ENCODE results near the gene MLXIP. TPM values are rescaled to one million over a fixed set of nuclear protein-coding genes. Genes with fewer than 3 reads are reported as not detected.
A peak's percentile ranks its signal among the peaks of the same experiment; 100 is the strongest.

Gene MLXIP
- total and polyA plus RNA-seq, 7 donors = 50.9 to 184 (median 114) TPM

DNA sequence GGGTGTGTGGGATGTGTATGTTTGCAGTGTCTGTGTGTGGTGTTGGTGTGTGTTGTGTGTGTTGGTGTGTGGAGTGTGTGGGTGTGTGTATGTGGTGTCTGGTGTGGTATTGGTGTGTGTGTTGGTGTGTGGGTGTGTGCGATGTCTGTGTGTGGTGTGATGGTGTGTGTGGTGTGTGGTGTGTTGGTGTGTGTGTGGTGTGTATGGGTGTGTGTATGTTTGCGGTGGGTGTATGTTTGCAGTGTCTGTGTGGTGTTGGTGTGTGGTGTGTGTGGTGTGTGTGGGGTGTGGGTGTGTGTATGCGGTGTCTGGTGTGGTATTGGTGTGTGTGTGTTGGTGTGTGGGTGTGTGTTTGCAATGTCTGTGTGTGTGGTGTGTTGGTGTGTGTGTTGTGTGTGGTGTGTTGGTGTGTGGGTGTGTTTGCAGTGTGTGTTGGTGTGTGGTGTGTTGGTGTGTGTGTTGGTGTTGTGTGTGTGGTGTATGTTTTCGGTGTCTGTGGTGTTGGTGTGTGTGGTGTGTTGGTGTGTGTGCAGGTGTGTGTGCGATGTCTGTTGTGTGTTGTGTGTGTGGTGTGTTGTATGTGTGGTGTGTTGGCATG, 15.7 kb downstream of the MLXIP start:
- H3K27me3 ChIP-seq (ENCODE audit: insufficient read depth in 3 of 3, low read length in 2 of 3) = no peaks in the 10 kb centered on the region
- DNase-seq (no peak), ATAC-seq (no peak)
- no peaks in the 10 kb centered on the region for H3K36me3 ChIP-seq (ENCODE audit: insufficient read depth in 1 of 2, low read depth in 1 of 2)
- WGBS, 3 donors = 98 to 100% (median 98%) methylated on average over 5 of the region's 5 CpGs
- H3K9me3 ChIP-seq = no peaks in the 10 kb centered on the region
- intact Hi-C loops (cut with DNase I) = no loop called here
- H3K4me3 ChIP-seq = no peak overlapping the region
- peaks cover 72% of the 10 kb centered on the region for H3K4me1 ChIP-seq
- TF ChIP-seq, protein P1, sequence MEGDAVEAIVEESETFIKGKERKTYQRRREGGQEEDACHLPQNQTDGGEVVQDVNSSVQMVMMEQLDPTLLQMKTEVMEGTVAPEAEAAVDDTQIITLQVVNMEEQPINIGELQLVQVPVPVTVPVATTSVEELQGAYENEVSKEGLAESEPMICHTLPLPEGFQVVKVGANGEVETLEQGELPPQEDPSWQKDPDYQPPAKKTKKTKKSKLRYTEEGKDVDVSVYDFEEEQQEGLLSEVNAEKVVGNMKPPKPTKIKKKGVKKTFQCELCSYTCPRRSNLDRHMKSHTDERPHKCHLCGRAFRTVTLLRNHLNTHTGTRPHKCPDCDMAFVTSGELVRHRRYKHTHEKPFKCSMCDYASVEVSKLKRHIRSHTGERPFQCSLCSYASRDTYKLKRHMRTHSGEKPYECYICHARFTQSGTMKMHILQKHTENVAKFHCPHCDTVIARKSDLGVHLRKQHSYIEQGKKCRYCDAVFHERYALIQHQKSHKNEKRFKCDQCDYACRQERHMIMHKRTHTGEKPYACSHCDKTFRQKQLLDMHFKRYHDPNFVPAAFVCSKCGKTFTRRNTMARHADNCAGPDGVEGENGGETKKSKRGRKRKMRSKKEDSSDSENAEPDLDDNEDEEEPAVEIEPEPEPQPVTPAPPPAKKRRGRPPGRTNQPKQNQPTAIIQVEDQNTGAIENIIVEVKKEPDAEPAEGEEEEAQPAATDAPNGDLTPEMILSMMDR (IDR thresholded peaks at IDR 0.05) = no peak
- peak overlapping the region; percentile 97 for H3K27ac ChIP-seq

- 55 to 64% (median 61%) methylated on average over 10 of the region's 10 CpGs for WGBS, 3 donors
- Histone ChIP-seq H3K4me3 (no peak overlapping the region), H3K27ac (peak overlapping the region; percentile 97), H3K9me3 (no peaks in the 10 kb centered on the region), H3K4me1 (peaks cover 72% of the 10 kb centered on the region), H3K36me3 (ENCODE audit: insufficient read depth in 1 of 2, low read depth in 1 of 2) (no peaks in the 10 kb centered on the region), H3K27me3 (ENCODE audit: insufficient read depth in 3 of 3, low read length in 2 of 3) (no peaks in the 10 kb centered on the region)
- no peak for DNase-seq
- ATAC-seq = no peak
- TF ChIP-seq, protein P1 (IDR thresholded peaks at IDR 0.05) = no peak
- intact Hi-C loops (cut with DNase I) = no loop called here
Measured at GRCh38 chr12:122094735-122095631, 16.4 kb downstream of the MLXIP start.

- TF ChIP-seq, protein P1 (IDR thresholded peaks at IDR 0.05) = no peak
- ATAC-seq = no peak
- peaks cover 72% of the 10 kb centered on the region for H3K4me1 ChIP-seq
- WGBS, 3 donors = 63 to 76% (median 65%) methylated on average over 9 of the region's 9 CpGs
- no peaks in the 10 kb centered on the region for H3K36me3 ChIP-seq (ENCODE audit: insufficient read depth in 1 of 2, low read depth in 1 of 2)
- peak overlapping the region; percentile 97 for H3K27ac ChIP-seq
- peak overlapping the region; percentile 44 for H3K4me3 ChIP-seq
- H3K27me3 ChIP-seq (ENCODE audit: insufficient read depth in 3 of 3, low read length in 2 of 3) = no peaks in the 10 kb centered on the region
- no peaks in the 10 kb centered on the region for H3K9me3 ChIP-seq
- DNase-seq = no peak
- intact Hi-C loops (cut with DNase I) = no loop called here
Measured at GRCh38 chr12:122096014-122096413, 17.5 kb downstream of the MLXIP start.

- TF ChIP-seq, protein P1 (IDR thresholded peaks at IDR 0.05) = no peak
- no peaks in the 10 kb centered on the region for H3K9me3 ChIP-seq
- H3K36me3 ChIP-seq (ENCODE audit: insufficient read depth in 1 of 2, low read depth in 1 of 2) = no peaks in the 10 kb centered on the region
- H3K4me1 ChIP-seq = peaks cover 72% of the 10 kb centered on the region
- H3K27ac ChIP-seq = peak overlapping the region; percentile 97
- intact Hi-C loops (cut with DNase I) = no loop called here
- ATAC-seq (peak; percentile 62 to 76 (median 68)), DNase-seq (peak; percentile 66 to 84)
- 23 to 47% (median 27%) methylated on average over 20 of the region's 20 CpGs for WGBS, 3 donors
- peak overlapping the region; percentile 44 for H3K4me3 ChIP-seq
- no peaks in the 10 kb centered on the region for H3K27me3 ChIP-seq (ENCODE audit: insufficient read depth in 3 of 3, low read length in 2 of 3)
Measured at GRCh38 chr12:122096591-122097149, 18.1 kb downstream of the MLXIP start.

Data from psoas muscle (tissue), 8 donors.